H9 (cell line): ENCODE data around the gene GHRHR. TPM values are rescaled to one million over a fixed set of nuclear protein-coding genes. Genes with fewer than 3 reads are reported as not detected.

ENCODE experiments used
- DNase-seq: peaks from one replicate; pipeline ENCODE4 v3.0.0-alpha.2; 2017
- H2AFZ ChIP-seq: one replicate; pipeline ENCODE4 v1.6.1; 2013; ENCODE audit warnings: mild to moderate bottlenecking, low read length, control low read depth, moderate library complexity
- H2AK5ac ChIP-seq: 2 replicates; pipeline ENCODE4 v1.6.1; 2013; ENCODE audit warnings: low read length, control low read depth, mixed read lengths; ENCODE audit not compliant: insufficient read length
- H2BK120ac ChIP-seq: one replicate; pipeline ENCODE4 v1.6.1; 2013; ENCODE audit warnings: low read depth, mild to moderate bottlenecking, low read length, control low read depth, inconsistent platforms; ENCODE audit not compliant: poor library complexity, severe bottlenecking
- H2BK12ac ChIP-seq: 2 replicates; pipeline ENCODE4 v1.6.1; 2013; ENCODE audit warnings: low read length, control low read depth, mixed read lengths, low read depth; ENCODE audit not compliant: insufficient read length
- H2BK15ac ChIP-seq: 2 replicates; pipeline ENCODE4 v1.6.1; 2013; ENCODE audit warnings: low read depth, low read length, control low read depth
- H2BK20ac ChIP-seq: one replicate; pipeline ENCODE4 v1.6.1; 2013; ENCODE audit warnings: low read depth, mild to moderate bottlenecking, low read length, control low read depth, inconsistent platforms; ENCODE audit not compliant: poor library complexity, severe bottlenecking
- H2BK5ac ChIP-seq: 2 replicates; pipeline ENCODE4 v1.6.1; 2013; ENCODE audit warnings: low read length, control low read depth, mixed read lengths; ENCODE audit not compliant: insufficient read length
- H3K14ac ChIP-seq: 2 replicates; pipeline ENCODE4 v1.6.1; 2013; ENCODE audit warnings: low read length, control low read depth; ENCODE audit not compliant: insufficient read depth
- H3K18ac ChIP-seq: 2 replicates; pipeline ENCODE4 v1.6.1; 2013; ENCODE audit warnings: low read depth, mild to moderate bottlenecking, mixed read lengths, low read length, control low read depth; ENCODE audit not compliant: insufficient read length
- H3K23ac ChIP-seq: 2 replicates; pipeline ENCODE4 v1.6.1; 2013; ENCODE audit warnings: low read length, control low read depth, mixed read lengths, low read depth; ENCODE audit not compliant: insufficient read length
- H3K23me2 ChIP-seq: 2 replicates; pipeline ENCODE4 v1.6.1; 2013; ENCODE audit warnings: low read depth, mild to moderate bottlenecking, mixed read lengths, low read length, control low read depth; ENCODE audit not compliant: insufficient read length, poor library complexity, severe bottlenecking
- H3K27ac ChIP-seq: 2 replicates; pipeline ENCODE4 v1.5.1; 2013; ENCODE audit warnings: low read length, control low read depth, mixed read lengths, low read depth; ENCODE audit not compliant: insufficient read length
- H3K27me3 ChIP-seq: 2 replicates; pipeline ENCODE4 v1.6.1; 2013; ENCODE audit warnings: low read length, control low read depth, inconsistent platforms; ENCODE audit not compliant: insufficient read depth
- H3K4ac ChIP-seq: 2 replicates; pipeline ENCODE4 v1.6.1; 2013; ENCODE audit warnings: low read depth, mild to moderate bottlenecking, control low read depth, inconsistent platforms, low read length, moderate library complexity
- H3K4me1 ChIP-seq: 2 replicates; pipeline ENCODE4 v1.6.1; 2013; ENCODE audit warnings: low read length, control low read depth, inconsistent platforms; ENCODE audit not compliant: insufficient read depth
- H3K4me2 ChIP-seq: 2 replicates; pipeline ENCODE4 v1.6.1; 2013; ENCODE audit warnings: low read length, control low read depth, mixed read lengths; ENCODE audit not compliant: insufficient read length, insufficient read depth
- H3K56ac ChIP-seq: 2 replicates; pipeline ENCODE4 v1.6.1; 2013; ENCODE audit warnings: low read depth, mild to moderate bottlenecking, mixed read lengths, low read length, control low read depth; ENCODE audit not compliant: insufficient read length
- H3K79me1 ChIP-seq: 2 replicates; pipeline ENCODE4 v1.6.1; 2013; ENCODE audit warnings: low read depth, mild to moderate bottlenecking, moderate library complexity, low read length, control low read depth, inconsistent platforms; ENCODE audit not compliant: insufficient read depth, poor library complexity, severe bottlenecking
- H3K79me2 ChIP-seq: 2 replicates; pipeline ENCODE4 v1.6.1; 2013; ENCODE audit warnings: low read length, control low read depth, inconsistent platforms; ENCODE audit not compliant: insufficient read depth
- H3K9ac ChIP-seq: 2 replicates; pipeline ENCODE4 v1.6.1; 2013; ENCODE audit warnings: low read length, control low read depth, mixed read lengths; ENCODE audit not compliant: insufficient read length; ENCODE audit errors: extremely low read depth
- H3K9me3 ChIP-seq: one replicate; pipeline ENCODE4 v1.6.1; 2013; ENCODE audit warnings: low read depth, low read length, inconsistent platforms; ENCODE audit not compliant: control insufficient read depth
- H3T11ph ChIP-seq: one replicate; pipeline ENCODE4 v1.6.1; 2013; ENCODE audit warnings: mild to moderate bottlenecking, low read length, control low read depth, inconsistent platforms
- H4K20me1 ChIP-seq: one replicate; pipeline ENCODE4 v1.6.1; 2013; ENCODE audit not compliant: control insufficient read depth, insufficient read length, insufficient read depth
- H4K5ac ChIP-seq: 2 replicates; pipeline ENCODE4 v1.6.1; 2013; ENCODE audit warnings: low read depth, mild to moderate bottlenecking, mixed read lengths, low read length, control low read depth; ENCODE audit not compliant: insufficient read length
- H4K8ac ChIP-seq: replicated peaks from 2 replicates; pipeline ENCODE4 v1.6.1; 2013; ENCODE audit warnings: low read length, control low read depth, mixed read lengths, low read depth; ENCODE audit not compliant: insufficient read length
- H4K91ac ChIP-seq: 2 replicates; pipeline ENCODE4 v1.6.1; 2013; ENCODE audit warnings: low read depth, mild to moderate bottlenecking, moderate library complexity, mixed read lengths, low read length, control low read depth; ENCODE audit not compliant: insufficient read length
- H3K27ac Mint-ChIP-seq, 3 experiments: 2 replicates in 2 of 3; 3 replicates in 1 of 3; pipeline ENCODE4 v1.8.0; 2020 to 2021; ENCODE audit warnings: mixed read lengths in 3 of 3, mild to moderate bottlenecking in 1 of 3, moderate library complexity in 1 of 3
- H3K27me3 Mint-ChIP-seq: 2 replicates; pipeline ENCODE4 v1.8.0; 2021; ENCODE audit warnings: low read depth, mild to moderate bottlenecking, moderate library complexity, mixed read lengths
- H3K36me3 Mint-ChIP-seq, 3 experiments: 2 replicates in 2 of 3; 3 replicates in 1 of 3; pipeline ENCODE4 v1.8.0; 2020 to 2021; ENCODE audit warnings: low read depth in 3 of 3, mixed read lengths in 3 of 3; ENCODE audit not compliant: insufficient read depth in 1 of 3
- H3K4me1 Mint-ChIP-seq, 2 experiments: 2 replicates each; pipeline ENCODE4 v1.8.0; 2020; ENCODE audit warnings: mixed read lengths in 2 of 2
- H3K4me3 Mint-ChIP-seq, 2 experiments: 2 replicates in 1 of 2; 3 replicates in 1 of 2; pipeline ENCODE4 v1.8.0; 2020 to 2021; ENCODE audit warnings: mild to moderate bottlenecking in 2 of 2, mixed read lengths in 2 of 2, moderate library complexity in 1 of 2
- H3K9me3 Mint-ChIP-seq, 2 experiments: 2 replicates in 1 of 2; 3 replicates in 1 of 2; pipeline ENCODE4 v1.8.0; 2020; ENCODE audit warnings: mild to moderate bottlenecking in 2 of 2, mixed read lengths in 2 of 2, moderate library complexity in 1 of 2
- CTCF ChIP-seq: fragments of 200-600 bp; sonication (generic); conservative IDR thresholded peaks from 3 replicates; pipeline ENCODE4 v1.8.0; 2021; ENCODE audit warnings: antibody characterized with exemption, mild to moderate bottlenecking
- WGBS: extraction: QIAGEN DNeasy Blood & Tissue Kit; methylation state at CpG from one replicate; pipeline ENCODE4 v1.1.7; 2013; ENCODE audit warnings: missing lambda C conversion rate, low lambda C conversion rate, mixed read lengths; ENCODE audit not compliant: insufficient read length; ENCODE audit errors: extremely low coverage; 5-methylcytosine and 5-hydroxymethylcytosine counted together
- total RNA-seq: library from RNA; stranded (reverse); gene quantifications from 2 replicates; pipeline ENCODE4 v1.2.1, GENCODE V29; 2021

The GHRHR gene
- total RNA-seq, 1 experiment from 2014 or later: 7.4 TPM

DNA sequence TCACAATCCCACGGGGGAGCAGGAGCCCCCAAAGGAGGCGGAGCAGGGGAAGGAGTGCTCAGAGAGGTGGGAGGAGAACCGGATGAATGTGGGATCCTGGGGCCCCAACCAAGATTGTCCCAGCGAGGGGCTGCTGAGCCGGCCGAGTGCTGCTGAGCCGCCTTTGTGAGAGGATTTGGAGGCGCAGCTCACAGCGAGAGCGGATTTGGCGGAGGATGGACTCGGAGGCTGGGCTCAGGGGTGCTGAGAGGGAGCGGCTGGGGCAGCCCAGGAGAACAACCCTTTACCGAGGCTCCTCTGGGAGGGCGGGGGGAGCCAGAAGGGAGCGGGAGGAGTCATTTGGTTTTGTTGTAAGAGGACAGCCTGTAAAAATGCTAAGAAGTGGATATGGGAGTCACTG is 23.0 kb downstream of the GHRHR start:
- H3K27ac Mint-ChIP-seq: peak overlapping the region in 2 of 3 experiments; percentile 7 to 79; a peak in 3 of 7 replicates
- Histone ChIP-seq H2BK120ac (no peak overlapping the region), H4K8ac (no peak overlapping the region), H3K9ac (no peak overlapping the region), H4K5ac (no peak overlapping the region), H4K20me1 (peaks cover 3% of the 10 kb centered on the region), H2BK20ac (no peak overlapping the region), H2AK5ac (no peak overlapping the region), H2AFZ (no peak overlapping the region), H2BK12ac (no peak overlapping the region), H3K4ac (no peak overlapping the region), H3K4me1 (peaks cover 4% of the 10 kb centered on the region; the same call in 1 of the 2 replicates), H3K79me2 (no peaks in the 10 kb centered on the region), H3K23me2 (peaks cover 3% of the 10 kb centered on the region), H3K23ac (no peak overlapping the region), H2BK15ac (no peak overlapping the region), H3K18ac (no peak overlapping the region), H4K91ac (no peak overlapping the region), H2BK5ac (no peak overlapping the region), H3K79me1 (no peaks in the 10 kb centered on the region), H3K9me3 (no peaks in the 10 kb centered on the region), H3T11ph (no peak overlapping the region), H3K4me2 (no peak overlapping the region), H3K14ac (no peak overlapping the region), H3K56ac (no peak overlapping the region), H3K27ac (no peak overlapping the region), H3K27me3 (no peaks in the 10 kb centered on the region; the same call in 1 of the 2 replicates)
- peaks cover 40% of the 10 kb centered on the region for H3K27me3 Mint-ChIP-seq
- H3K4me1 Mint-ChIP-seq: peaks cover 69 to 70% of the 10 kb centered on the region in 2 experiments
- H3K9me3 Mint-ChIP-seq: no peaks in the 10 kb centered on the region; a peak in 1 of 5 replicates
- WGBS: no CpG with 5 or more reads among the region's 16 CpGs
- DNase-seq: peak; percentile 51
- no peak for TF ChIP-seq CTCF
- peak overlapping the region; percentile 37 to 52 for H3K4me3 Mint-ChIP-seq
- H3K36me3 Mint-ChIP-seq: peaks cover 0 to 2% (median 0%) of the 10 kb centered on the region in 3 experiments; a peak in 2 of 7 replicates
